HAP-1 (cell line): ENCODE results near the gene TMPRSS7.

Experiments used
- DNase-seq, 2 experiments: peaks; one replicate each; pipeline ENCODE4 v3.0.0-alpha.2; 2016 to 2020; ENCODE audit warnings: low spot score in 2 of 2
- H3K27me3 ChIP-seq: fragments of 250-450 bp; sonication (Bioruptor Pico); 2 replicates; pipeline ENCODE4 v1.5.1; 2020; ENCODE audit warnings: low read depth, mild to moderate bottlenecking, moderate library complexity
- H3K36me3 ChIP-seq: fragments of 250-450 bp; sonication (Bioruptor Pico); replicated peaks from 2 replicates; pipeline ENCODE4 v1.5.1; 2020; ENCODE audit warnings: mild to moderate bottlenecking
- H3K4me1 ChIP-seq: fragments of 250-450 bp; sonication (Bioruptor Pico); 2 replicates; pipeline ENCODE4 v1.5.1; 2020; ENCODE audit warnings: mild to moderate bottlenecking
- H3K4me3 ChIP-seq: fragments of 250-450 bp; sonication (Bioruptor Pico); 2 replicates; pipeline ENCODE4 v1.5.1; 2020; ENCODE audit warnings: mild to moderate bottlenecking, moderate library complexity
- H3K9me3 ChIP-seq: fragments of 250-450 bp; sonication (Bioruptor Pico); 2 replicates; pipeline ENCODE4 v1.5.1; 2020; ENCODE audit warnings: mild to moderate bottlenecking, moderate library complexity
- in situ Hi-C: fragments of 300-500 bp; cut with MboI; formaldehyde crosslinking; loops from 3 replicates; pipeline ENCODE4 v1.14.3; 2020; ENCODE audit warnings: low sequenced_read_pairs, inconsistent platforms, mixed read lengths

Gene TMPRSS7, protein sequence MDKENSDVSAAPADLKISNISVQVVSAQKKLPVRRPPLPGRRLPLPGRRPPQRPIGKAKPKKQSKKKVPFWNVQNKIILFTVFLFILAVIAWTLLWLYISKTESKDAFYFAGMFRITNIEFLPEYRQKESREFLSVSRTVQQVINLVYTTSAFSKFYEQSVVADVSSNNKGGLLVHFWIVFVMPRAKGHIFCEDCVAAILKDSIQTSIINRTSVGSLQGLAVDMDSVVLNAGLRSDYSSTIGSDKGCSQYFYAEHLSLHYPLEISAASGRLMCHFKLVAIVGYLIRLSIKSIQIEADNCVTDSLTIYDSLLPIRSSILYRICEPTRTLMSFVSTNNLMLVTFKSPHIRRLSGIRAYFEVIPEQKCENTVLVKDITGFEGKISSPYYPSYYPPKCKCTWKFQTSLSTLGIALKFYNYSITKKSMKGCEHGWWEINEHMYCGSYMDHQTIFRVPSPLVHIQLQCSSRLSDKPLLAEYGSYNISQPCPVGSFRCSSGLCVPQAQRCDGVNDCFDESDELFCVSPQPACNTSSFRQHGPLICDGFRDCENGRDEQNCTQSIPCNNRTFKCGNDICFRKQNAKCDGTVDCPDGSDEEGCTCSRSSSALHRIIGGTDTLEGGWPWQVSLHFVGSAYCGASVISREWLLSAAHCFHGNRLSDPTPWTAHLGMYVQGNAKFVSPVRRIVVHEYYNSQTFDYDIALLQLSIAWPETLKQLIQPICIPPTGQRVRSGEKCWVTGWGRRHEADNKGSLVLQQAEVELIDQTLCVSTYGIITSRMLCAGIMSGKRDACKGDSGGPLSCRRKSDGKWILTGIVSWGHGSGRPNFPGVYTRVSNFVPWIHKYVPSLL

DNA sequence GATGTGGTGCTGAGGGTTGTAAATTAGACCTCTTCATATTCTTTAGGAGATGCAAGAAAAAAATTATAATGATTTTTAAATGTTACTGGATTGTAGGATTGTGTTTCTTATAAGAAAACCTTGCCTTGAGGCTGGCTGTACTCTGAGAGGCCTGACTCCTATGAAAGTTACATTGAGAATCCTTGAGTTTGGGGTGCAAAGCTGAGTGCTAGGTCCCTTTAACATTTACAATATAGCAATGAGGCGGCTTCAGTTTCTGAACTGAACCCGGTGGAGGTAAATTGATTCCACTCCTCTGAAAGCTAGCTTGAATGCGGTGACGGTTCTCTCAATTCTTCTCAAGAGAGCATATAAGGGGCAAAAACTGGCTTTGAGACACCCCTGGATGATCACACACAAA is at the start of gene TMPRSS7:
TSS of gene TMPRSS7 (plus strand) at position 301 of the 400 bp plus-strand sequence. CDS start 110 bp downstream, outside the sequence.
- in situ Hi-C loops = no loop called here
- H3K4me3 ChIP-seq = no peak within 1 kb of the TSS
- no peaks in the 10 kb centered on the region for H3K4me1 ChIP-seq
- no peak for DNase-seq
- no peaks in the 10 kb centered on the region for H3K36me3 ChIP-seq
- H3K27me3 ChIP-seq = no peaks in the 10 kb centered on the region
- no peaks in the 10 kb centered on the region for H3K9me3 ChIP-seq

DNA sequence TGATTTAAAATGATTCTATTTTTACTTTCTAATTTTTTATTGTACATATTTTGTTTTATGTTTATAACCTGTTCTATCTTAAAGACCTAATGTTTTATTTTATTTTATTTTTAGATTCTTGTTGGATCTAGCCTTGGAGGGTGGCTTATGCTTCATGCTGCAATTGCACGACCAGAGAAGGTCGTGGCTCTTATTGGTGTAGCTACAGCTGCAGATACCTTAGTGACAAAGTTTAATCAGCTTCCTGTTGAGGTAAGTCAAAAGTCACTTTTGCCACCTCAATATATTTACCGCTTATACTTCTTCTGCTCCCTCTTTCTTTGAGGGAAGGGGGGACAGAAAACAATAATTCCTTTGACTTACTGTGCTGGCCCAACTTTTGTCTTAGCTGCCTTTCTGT is 47.7 kb upstream of the TMPRSS7 start:
- in situ Hi-C loops = no loop called here
- Histone ChIP-seq H3K4me1 (no peaks in the 10 kb centered on the region), H3K27me3 (no peaks in the 10 kb centered on the region), H3K36me3 (peaks cover 10% of the 10 kb centered on the region), H3K4me3 (no peak overlapping the region), H3K9me3 (no peaks in the 10 kb centered on the region)
- no peak for DNase-seq

DNA sequence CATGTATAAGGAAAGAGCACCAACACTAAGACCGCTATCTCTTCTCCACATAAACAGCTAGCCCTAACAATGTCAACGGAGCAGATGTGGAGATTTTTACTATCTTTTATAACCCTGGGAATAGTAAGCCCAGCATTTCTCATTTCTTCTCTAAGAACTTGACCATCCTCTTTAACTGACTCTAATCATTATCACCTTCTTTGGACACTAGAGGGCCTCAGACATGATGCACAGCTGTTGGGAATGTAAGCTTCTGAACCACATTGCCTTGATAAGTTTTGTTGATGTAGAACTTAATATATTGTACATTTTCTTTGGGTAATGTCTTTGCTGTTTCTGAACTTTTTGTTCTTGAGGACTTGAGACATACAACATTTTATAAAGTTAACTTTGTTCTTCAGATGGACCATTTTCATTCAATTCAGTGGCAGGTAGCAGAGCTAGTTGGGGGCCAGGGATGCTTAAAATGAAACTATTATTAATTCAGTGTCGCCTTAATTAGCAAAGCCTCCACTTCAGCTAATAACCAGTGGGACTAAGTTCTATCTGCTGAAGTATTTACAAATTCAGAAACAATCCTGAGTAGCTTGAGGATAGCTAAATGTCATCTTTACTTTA is 45.4 kb upstream of the TMPRSS7 start:
- Histone ChIP-seq H3K4me1 (peaks cover 7% of the 10 kb centered on the region), H3K36me3 (peaks cover 11% of the 10 kb centered on the region), H3K27me3 (no peaks in the 10 kb centered on the region), H3K9me3 (no peaks in the 10 kb centered on the region), H3K4me3 (no peak overlapping the region)
- in situ Hi-C loops = no loop called here
- DNase-seq = peak in 1 of 2 experiments; percentile 33

DNA sequence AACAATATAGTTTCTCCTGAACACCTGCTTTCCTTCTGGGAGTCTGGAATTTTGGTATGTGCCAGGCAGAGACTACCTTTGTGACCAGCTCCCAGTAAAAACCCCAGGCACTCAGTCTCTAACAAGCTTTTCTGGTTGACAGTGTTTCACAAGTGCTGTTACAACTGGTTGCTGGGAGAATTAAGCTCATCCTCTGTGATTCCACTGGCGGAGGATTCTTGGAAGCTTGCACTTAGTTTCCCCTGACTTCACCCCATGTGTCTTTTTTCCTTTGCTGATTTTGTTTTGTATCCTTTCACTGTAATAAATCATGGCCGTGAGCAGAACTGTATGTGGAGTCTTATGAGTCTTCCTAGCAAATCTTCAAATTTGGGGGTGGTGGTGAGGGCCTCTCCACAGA is 41.5 kb upstream of the TMPRSS7 start:
- no peak for DNase-seq
- H3K4me3 ChIP-seq = no peak overlapping the region
- no peaks in the 10 kb centered on the region for H3K27me3 ChIP-seq
- no peaks in the 10 kb centered on the region for H3K9me3 ChIP-seq
- in situ Hi-C loops = no loop called here
- peaks cover 4% of the 10 kb centered on the region for H3K36me3 ChIP-seq
- peaks cover 12% of the 10 kb centered on the region for H3K4me1 ChIP-seq

DNA sequence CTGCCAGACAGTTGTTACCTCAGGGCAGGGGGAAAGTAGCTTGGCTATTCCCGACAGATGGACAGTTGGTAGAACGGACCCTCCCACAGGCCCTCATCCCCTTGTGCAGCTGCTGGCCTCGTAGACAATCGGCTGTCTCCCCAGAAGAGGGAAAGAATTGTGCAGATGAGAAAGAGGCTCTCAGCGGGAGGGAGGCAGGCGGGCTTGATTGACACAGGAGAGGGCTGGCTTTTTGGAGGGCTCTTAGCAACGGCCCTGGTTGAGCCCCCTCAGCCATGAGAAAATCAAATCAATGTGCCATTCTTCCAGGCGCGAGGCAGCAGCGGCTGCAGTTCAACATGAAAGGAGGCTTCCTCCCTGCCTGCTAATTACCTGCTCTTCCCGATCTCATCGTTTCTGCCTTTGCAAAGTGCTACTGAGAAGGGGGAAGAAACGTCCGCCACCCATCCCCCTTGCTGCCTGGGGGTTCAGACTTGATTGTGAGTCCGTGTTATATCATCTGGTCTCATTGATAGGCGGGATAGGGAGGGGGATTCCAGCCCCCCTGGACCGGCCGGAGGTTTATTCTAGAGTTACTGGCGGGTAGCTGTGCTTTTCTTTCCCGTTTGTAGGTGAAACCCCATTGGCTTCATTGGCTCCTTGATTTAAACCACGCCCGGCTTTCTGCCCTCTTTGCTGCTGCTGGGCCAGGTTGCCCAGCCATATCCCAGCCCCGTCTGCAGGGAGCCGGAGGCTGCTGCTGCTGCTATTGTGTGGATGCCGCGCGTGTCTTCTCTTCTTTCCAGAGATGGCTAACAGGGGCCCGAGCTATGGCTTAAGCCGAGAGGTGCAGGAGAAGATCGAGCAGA is 35.7 kb upstream of the TMPRSS7 start, which contains the start of gene TAGLN3:
TSS of gene TAGLN3 (plus strand) at position 287 of the 848 bp plus-strand sequence. CDS start at position 788, 501 bp downstream.
- no peaks in the 10 kb centered on the region for H3K9me3 ChIP-seq
- H3K4me1 ChIP-seq = peaks cover 14% of the 10 kb centered on the region
- in situ Hi-C loops = no loop called here
- H3K4me3 ChIP-seq = no peak within 1 kb of the TSS
- H3K36me3 ChIP-seq = no peaks in the 10 kb centered on the region
- peak in 1 of 2 experiments; percentile 45 for DNase-seq
- no peaks in the 10 kb centered on the region for H3K27me3 ChIP-seq

DNA sequence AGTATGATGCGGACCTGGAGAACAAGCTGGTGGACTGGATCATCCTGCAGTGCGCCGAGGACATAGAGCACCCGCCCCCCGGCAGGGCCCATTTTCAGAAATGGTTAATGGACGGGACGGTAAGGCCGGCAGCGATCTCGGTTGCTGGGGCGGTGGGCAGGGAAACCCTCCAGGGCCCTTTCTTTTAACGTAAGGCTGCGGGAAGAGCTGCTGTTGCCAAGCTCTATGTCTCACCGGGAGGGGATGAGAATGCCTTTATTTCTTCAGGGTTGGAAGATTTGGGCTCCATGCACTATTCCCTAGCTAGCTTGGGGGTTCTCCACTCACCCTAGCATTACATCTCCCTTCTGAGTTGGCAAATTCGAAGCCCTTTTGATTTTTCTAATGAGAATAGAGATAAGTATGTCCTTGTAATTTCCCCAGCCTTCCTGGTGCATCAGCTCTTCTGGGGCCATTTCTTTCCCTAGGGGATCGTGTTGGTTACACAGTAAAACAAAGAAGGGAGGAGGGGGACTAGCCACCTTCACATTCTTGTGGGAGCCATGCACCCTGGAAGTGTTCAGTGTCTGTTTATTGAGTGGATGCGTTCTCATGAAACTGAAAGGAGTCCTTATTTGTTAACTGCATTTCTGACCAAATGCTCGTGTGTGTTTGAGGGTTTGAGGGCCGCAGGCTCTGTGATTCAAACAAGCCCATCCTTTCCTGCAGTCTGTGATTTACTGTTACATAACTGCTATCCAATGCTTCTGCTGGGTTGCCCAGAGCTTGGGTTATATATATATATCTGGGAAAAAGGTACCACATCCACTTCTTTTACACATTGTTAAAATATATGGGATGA is 34.8 kb upstream of the TMPRSS7 start:
- Histone ChIP-seq H3K9me3 (no peaks in the 10 kb centered on the region), H3K4me1 (peaks cover 6% of the 10 kb centered on the region), H3K27me3 (no peaks in the 10 kb centered on the region), H3K4me3 (no peak overlapping the region), H3K36me3 (no peaks in the 10 kb centered on the region)
- no peak for DNase-seq
- in situ Hi-C loops = no loop called here

DNA sequence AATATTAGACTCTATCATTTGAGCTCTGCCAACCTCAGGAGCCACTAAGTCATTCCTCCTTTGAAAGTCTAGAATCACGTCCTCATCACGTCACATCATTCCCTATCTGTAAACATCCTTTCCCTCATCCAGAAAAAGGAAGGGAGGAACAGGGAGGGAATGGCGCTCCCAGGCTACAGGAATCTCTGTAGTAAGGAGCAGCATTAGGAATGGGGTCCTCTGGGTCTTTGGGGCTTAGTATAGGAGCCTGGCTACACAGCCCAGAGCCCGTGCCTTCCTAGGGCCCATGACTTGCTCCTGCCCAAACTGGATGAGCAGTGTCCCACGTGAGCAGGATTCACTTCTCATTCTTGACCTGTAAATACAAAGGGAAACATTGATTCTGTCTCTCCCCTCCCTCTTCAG is 34.2 kb upstream of the TMPRSS7 start:
- peaks cover 6% of the 10 kb centered on the region for H3K4me1 ChIP-seq
- in situ Hi-C loops = no loop called here
- no peak overlapping the region for H3K4me3 ChIP-seq

DNA sequence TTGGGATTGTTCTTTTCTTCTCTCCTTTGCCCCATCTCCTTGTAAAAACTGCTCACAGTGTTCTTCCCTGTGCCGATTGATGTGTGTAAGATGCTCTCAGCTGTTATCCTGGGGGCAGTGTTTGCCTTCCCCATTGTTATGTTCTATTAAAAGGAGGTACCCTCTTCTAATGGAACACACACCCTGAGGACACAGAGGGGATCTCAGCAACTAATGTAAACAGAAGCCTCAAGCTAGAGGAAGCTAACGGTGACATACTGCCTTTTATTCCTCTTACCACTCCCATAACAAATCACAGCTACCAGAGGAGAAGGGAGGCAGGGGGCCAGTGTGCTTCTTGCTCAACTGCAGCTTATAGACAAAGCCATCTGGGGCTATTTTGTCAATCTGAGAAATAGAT is 33.6 kb upstream of the TMPRSS7 start:
- no peaks in the 10 kb centered on the region for H3K9me3 ChIP-seq
- no peak for DNase-seq
- H3K36me3 ChIP-seq = no peaks in the 10 kb centered on the region
- H3K27me3 ChIP-seq = no peaks in the 10 kb centered on the region
- H3K4me1 ChIP-seq = peaks cover 6% of the 10 kb centered on the region
- in situ Hi-C loops = no loop called here
- H3K4me3 ChIP-seq = no peak overlapping the region

More for the DNA sequence above, 34.2 kb upstream of the TMPRSS7 start:
- H3K27me3 ChIP-seq = no peaks in the 10 kb centered on the region
- H3K36me3 ChIP-seq = no peaks in the 10 kb centered on the region
- H3K9me3 ChIP-seq = no peaks in the 10 kb centered on the region
- DNase-seq = no peak

DNA sequence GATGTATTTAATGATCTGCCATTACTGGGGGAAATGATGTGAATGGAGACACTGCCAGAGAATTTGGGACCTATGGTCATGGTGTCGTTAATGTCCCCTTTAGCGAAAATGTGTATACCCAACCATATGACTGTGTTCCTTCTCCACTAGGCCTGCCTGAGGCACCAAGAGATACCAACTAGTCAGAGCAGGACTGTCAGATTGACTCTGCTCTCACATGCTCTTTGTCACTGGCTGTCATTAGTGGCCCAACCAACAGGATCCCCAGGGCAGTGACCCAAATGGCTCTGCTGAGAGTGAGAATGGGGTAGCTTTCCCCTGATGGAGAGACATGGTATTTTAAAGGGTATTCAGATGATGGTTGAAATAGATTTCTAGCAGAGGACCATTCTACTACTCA is 33.0 kb upstream of the TMPRSS7 start:
- no peaks in the 10 kb centered on the region for H3K36me3 ChIP-seq
- in situ Hi-C loops = no loop called here
- H3K9me3 ChIP-seq = no peaks in the 10 kb centered on the region
- H3K4me3 ChIP-seq = no peak overlapping the region
- peaks cover 6% of the 10 kb centered on the region for H3K4me1 ChIP-seq
- no peak for DNase-seq
- no peaks in the 10 kb centered on the region for H3K27me3 ChIP-seq

DNA sequence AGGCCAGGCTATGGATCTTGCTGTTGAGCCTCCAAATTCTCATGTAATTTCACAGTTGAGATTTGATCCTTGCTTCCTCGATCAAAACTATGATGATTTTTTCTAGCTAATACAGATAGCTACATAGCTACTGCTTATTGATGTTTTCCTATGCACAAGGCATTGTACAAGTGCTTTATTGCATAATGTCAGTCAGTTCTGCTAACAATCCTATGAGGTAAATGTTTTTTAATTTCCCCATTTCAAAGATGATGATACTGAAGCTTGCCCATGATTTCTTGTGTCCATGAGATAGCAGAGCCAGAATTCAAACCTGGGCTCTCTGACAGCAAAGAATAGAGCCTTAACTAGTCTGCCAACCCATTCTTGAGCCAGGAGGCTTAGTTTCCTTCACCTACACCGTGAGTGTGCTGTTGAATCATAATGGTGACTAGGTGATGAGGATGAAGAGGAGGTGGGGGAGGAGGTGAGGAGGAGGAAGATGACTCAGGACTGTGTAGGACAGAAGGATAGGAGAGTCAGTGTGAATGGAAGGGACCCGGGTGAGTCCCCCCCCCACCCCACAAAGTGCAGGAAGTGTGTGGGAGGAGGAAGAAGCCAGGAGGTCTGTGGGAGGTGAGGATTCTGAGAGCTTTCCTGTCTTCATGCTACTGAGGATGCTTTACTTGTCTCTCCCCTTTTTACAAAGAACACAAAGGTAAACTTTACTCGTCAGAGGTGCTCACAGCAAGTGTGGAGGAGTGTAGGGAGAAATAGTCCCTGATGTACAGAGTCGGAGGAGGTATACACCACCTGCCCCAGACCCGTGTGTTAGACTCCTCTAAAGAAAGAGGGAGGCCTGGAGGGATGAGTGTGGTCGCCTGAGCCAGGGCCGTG is 32.2 kb upstream of the TMPRSS7 start:
- Histone ChIP-seq H3K27me3 (no peaks in the 10 kb centered on the region), H3K4me3 (no peak overlapping the region), H3K9me3 (no peaks in the 10 kb centered on the region), H3K36me3 (no peaks in the 10 kb centered on the region), H3K4me1 (peaks cover 6% of the 10 kb centered on the region)
- DNase-seq = no peak
- in situ Hi-C loops = no loop called here

DNA sequence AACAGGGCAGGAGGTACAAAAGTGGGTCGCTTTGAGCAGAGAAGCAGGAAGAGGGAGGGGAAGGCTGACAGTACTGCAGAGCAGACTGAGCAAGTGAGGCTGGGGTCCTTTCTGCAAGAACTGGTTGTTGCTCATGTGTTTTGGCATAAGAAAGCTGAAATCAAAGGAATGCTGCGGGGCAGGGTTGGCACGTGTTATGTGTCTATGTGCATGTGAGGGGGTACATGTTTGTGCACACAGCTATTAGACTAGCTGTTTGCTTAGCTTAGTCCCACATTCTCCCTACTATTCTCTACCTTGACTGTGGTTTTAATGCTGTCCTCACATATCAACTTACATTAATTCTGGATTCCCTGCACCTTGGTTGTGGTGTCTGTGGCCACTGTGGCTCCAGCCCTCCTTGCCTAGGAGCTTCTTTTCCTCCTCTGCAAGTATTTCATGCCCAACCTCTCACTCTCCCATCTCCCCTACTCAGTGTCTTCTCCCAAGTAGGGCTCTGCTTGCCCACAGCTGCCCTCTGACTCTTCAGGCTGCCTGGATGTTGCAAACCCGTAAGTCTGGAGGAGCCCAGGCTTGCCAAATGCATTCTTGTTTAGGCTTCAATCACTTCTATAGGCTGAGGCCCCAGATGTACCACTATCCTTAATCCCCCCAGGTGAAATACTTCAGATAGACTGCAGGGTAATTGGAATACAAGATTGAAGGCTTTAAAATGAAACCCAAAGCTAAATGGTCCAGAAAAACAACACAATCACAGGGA is 31.0 kb upstream of the TMPRSS7 start:
- Histone ChIP-seq H3K4me1 (peaks cover 6% of the 10 kb centered on the region), H3K36me3 (no peaks in the 10 kb centered on the region), H3K27me3 (no peaks in the 10 kb centered on the region), H3K9me3 (no peaks in the 10 kb centered on the region), H3K4me3 (no peak overlapping the region)
- in situ Hi-C loops = no loop called here
- DNase-seq = no peak
